Measurements from ENCODE around the gene SH3RF3. TPM values are rescaled to one million over a fixed set of nuclear protein-coding genes. Genes with fewer than 3 reads are reported as not detected.

Gene SH3RF3
- total RNA-seq, 1 experiment from 2014 or later, result 4.9 TPM

- ChIA-PET POLR2A (no interaction called here), CTCF (no interaction called here)
- intact Hi-C loops (cut with micrococcal nuclease; ENCODE audit: unreplicated experiment) (no loop called here), in situ Hi-C loops (cut with HindIII; ENCODE audit: low pct_unique_long_range_greater_than_20kb, low sequenced_read_pairs) (no loop called here)
- ATAC-seq (no peak), DNase-seq (ENCODE audit: low read depth, low spot score) (no peak)
- H3K4me1 ChIP-seq (ENCODE audit: control insufficient read depth, insufficient read depth, low read length), result no peaks in the 10 kb centered on the region
- no peak overlapping the region for H3K27ac ChIP-seq (ENCODE audit: low read length)
- no peak overlapping the region for H3K4me3 ChIP-seq (ENCODE audit: low read depth in 2 of 2, low read length in 2 of 2)
- no peak for TF ChIP-seq SIN3A (IDR thresholded peaks at IDR 0.05; ENCODE audit: borderline replicate concordance, insufficient read depth, low read depth, low read length)
- TF ChIP-seq POLR2AphosphoS5 (IDR thresholded peaks at IDR 0.05; ENCODE audit: low read depth, low read length), result no peak
- no peak for TF ChIP-seq TCF7L2 (IDR thresholded peaks at IDR 0.05; ENCODE audit: low read depth, low read length)
- no peak for TF ChIP-seq CTCF (IDR thresholded peaks at IDR 0.05)
- no peak for TF ChIP-seq REST (IDR thresholded peaks at IDR 0.05; ENCODE audit: insufficient read depth in 1 of 2, low read depth in 2 of 2, low read length in 1 of 2)
- no peaks in the 10 kb centered on the region for H3K27me3 ChIP-seq (ENCODE audit: control insufficient read depth, insufficient read depth, low read length)
- H3K36me3 ChIP-seq (ENCODE audit: control insufficient read depth, insufficient read depth, low read length), result no peaks in the 10 kb centered on the region
- no peaks in the 10 kb centered on the region for H3K9me3 ChIP-seq (ENCODE audit: control insufficient read depth, insufficient read depth, low read depth, low read length)
- BruUV-seq (replicated peaks), result no TSS peak
These were observed 236.1 kb downstream of the SH3RF3 start for GRCh38 chr2:109365131-109365530.

- in situ Hi-C loops (cut with HindIII; ENCODE audit: low pct_unique_long_range_greater_than_20kb, low sequenced_read_pairs), result no loop called here
- ChIA-PET POLR2A (no interaction called here), CTCF (no interaction called here)
- BruUV-seq (replicated peaks), result no TSS peak
- no peaks in the 10 kb centered on the region for H3K9me3 ChIP-seq (ENCODE audit: control insufficient read depth, insufficient read depth, low read depth, low read length)
- intact Hi-C loops (cut with micrococcal nuclease; ENCODE audit: unreplicated experiment), result no loop called here
- H3K27me3 ChIP-seq (ENCODE audit: control insufficient read depth, insufficient read depth, low read length), result no peaks in the 10 kb centered on the region
- H3K36me3 ChIP-seq (ENCODE audit: control insufficient read depth, insufficient read depth, low read length), result no peaks in the 10 kb centered on the region
- no peak for ATAC-seq
- no peak overlapping the region for H3K4me3 ChIP-seq (ENCODE audit: low read depth in 2 of 2, low read length in 2 of 2)
- TF ChIP-seq CTCF (IDR thresholded peaks at IDR 0.05), result no peak
- no peak for TF ChIP-seq SIN3A (IDR thresholded peaks at IDR 0.05; ENCODE audit: borderline replicate concordance, insufficient read depth, low read depth, low read length)
- TF ChIP-seq REST (IDR thresholded peaks at IDR 0.05; ENCODE audit: insufficient read depth in 1 of 2, low read depth in 2 of 2, low read length in 1 of 2), result no peak
- no peak for TF ChIP-seq TCF7L2 (IDR thresholded peaks at IDR 0.05; ENCODE audit: low read depth, low read length)
- TF ChIP-seq POLR2AphosphoS5 (IDR thresholded peaks at IDR 0.05; ENCODE audit: low read depth, low read length), result no peak
- H3K4me1 ChIP-seq (ENCODE audit: control insufficient read depth, insufficient read depth, low read length), result no peaks in the 10 kb centered on the region
- H3K27ac ChIP-seq (ENCODE audit: low read length), result no peak overlapping the region
- DNase-seq (ENCODE audit: low read depth, low spot score), result no peak
These were observed 238.7 kb downstream of the SH3RF3 start for GRCh38 chr2:109367683-109368082.

Measured in Panc1 (cell line).